ENCODE results near the gene GPR101.

The GPR101 gene

DNA sequence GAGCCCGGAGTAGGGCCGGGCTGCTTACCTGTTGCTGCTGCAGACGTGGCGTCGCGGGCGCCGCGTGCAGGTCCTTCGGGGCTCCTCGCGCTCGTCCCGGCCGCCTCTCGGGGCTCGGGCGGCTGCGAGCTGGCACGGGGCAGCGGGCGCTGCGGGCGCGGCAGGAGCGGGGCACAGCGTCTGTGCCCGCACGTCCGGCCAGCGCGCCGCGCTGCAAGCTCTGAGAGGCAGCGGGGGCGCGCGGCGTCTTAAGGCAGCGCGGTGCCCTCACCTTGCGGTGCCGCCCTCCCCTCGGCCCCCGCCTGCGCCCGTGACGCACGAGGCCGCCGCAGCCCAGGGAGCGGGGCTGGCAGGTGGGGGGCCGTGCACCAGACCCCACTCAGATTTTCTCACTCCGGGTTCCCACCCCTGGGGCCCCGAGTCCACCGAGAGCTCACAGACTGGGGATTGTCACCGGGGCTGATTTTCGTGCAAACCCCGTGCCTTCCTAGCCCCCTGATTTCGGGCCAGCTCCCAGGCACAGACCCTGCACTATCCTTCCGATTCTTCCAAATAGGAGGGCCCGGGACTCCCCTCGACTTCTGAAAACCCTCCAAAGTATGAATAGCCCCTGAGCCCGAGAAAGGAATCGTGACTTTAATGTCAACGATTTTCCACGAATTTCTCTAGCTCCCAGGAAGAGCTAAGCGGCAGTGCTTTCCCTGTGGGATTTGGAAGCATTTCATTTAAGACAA is at the start of gene GPR101:
TSS of gene GPR101 (minus strand) at position 222 of the 734 bp plus-strand sequence. CDS start 2,321 bp downstream, outside the sequence.
- H3K4me3 ChIP-seq (ENCODE audit: severe bottlenecking), result no peak within 1 kb of the TSS
- TF ChIP-seq, protein P1, sequence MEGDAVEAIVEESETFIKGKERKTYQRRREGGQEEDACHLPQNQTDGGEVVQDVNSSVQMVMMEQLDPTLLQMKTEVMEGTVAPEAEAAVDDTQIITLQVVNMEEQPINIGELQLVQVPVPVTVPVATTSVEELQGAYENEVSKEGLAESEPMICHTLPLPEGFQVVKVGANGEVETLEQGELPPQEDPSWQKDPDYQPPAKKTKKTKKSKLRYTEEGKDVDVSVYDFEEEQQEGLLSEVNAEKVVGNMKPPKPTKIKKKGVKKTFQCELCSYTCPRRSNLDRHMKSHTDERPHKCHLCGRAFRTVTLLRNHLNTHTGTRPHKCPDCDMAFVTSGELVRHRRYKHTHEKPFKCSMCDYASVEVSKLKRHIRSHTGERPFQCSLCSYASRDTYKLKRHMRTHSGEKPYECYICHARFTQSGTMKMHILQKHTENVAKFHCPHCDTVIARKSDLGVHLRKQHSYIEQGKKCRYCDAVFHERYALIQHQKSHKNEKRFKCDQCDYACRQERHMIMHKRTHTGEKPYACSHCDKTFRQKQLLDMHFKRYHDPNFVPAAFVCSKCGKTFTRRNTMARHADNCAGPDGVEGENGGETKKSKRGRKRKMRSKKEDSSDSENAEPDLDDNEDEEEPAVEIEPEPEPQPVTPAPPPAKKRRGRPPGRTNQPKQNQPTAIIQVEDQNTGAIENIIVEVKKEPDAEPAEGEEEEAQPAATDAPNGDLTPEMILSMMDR (IDR thresholded peaks at IDR 0.05; ENCODE audit: poor library complexity, severe bottlenecking), result no peak
- ATAC-seq (ENCODE audit: low read depth), result no peak
- peaks cover 41% of the 10 kb centered on the region for H3K27me3 ChIP-seq (ENCODE audit: insufficient read depth, poor library complexity, severe bottlenecking)
- H3K27ac ChIP-seq (ENCODE audit: poor library complexity, severe bottlenecking), result no peak within 1 kb of the TSS
- no peaks in the 10 kb centered on the region for H3K9me3 ChIP-seq (ENCODE audit: severe bottlenecking)
- no peak for DNase-seq (ENCODE audit: low spot score)
- no peaks in the 10 kb centered on the region for H3K4me1 ChIP-seq (ENCODE audit: insufficient read depth, poor library complexity, severe bottlenecking)
- H3K36me3 ChIP-seq (ENCODE audit: low read depth), result no peaks in the 10 kb centered on the region

GRCh38 chrX:137081239-137081638 is 47.4 kb upstream of the GPR101 start:
- DNase-seq (ENCODE audit: low spot score), result no peak
- ATAC-seq (ENCODE audit: low read depth), result no peak
- Histone ChIP-seq H3K27me3 (ENCODE audit: insufficient read depth, poor library complexity, severe bottlenecking) (no peaks in the 10 kb centered on the region), H3K9me3 (ENCODE audit: severe bottlenecking) (no peaks in the 10 kb centered on the region), H3K4me3 (ENCODE audit: severe bottlenecking) (no peak overlapping the region), H3K36me3 (ENCODE audit: low read depth) (no peaks in the 10 kb centered on the region), H3K27ac (ENCODE audit: poor library complexity, severe bottlenecking) (no peak overlapping the region), H3K4me1 (ENCODE audit: insufficient read depth, poor library complexity, severe bottlenecking) (no peaks in the 10 kb centered on the region)
- TF ChIP-seq, protein P1 (IDR thresholded peaks at IDR 0.05; ENCODE audit: poor library complexity, severe bottlenecking), result no peak

DNA sequence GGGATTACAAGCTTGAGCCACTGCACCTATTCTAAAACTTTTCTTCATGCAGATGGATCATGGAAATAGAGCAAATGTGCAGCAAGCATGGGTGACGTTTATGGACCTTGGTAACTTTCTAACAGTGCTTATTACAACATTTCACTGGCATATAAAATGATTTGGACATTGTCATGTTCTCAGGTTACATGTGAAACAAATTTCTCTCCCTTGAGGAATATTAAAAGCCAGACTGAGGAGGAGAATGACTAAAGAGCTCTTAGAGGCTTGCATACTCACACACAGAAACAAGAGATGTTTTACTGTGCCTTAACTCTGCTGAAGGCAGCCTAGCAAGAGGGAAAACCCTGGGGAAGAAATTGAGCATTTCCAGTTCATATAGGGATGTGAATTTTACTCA is 38.6 kb upstream of the GPR101 start:
- H3K27me3 ChIP-seq (ENCODE audit: insufficient read depth, poor library complexity, severe bottlenecking), result no peaks in the 10 kb centered on the region
- no peaks in the 10 kb centered on the region for H3K36me3 ChIP-seq (ENCODE audit: low read depth)
- ATAC-seq (ENCODE audit: low read depth), result no peak
- H3K4me3 ChIP-seq (ENCODE audit: severe bottlenecking), result no peak overlapping the region
- H3K9me3 ChIP-seq (ENCODE audit: severe bottlenecking), result no peaks in the 10 kb centered on the region
- TF ChIP-seq, protein P1 (IDR thresholded peaks at IDR 0.05; ENCODE audit: poor library complexity, severe bottlenecking), result no peak
- DNase-seq (ENCODE audit: low spot score), result no peak
- no peak overlapping the region for H3K27ac ChIP-seq (ENCODE audit: poor library complexity, severe bottlenecking)
- no peaks in the 10 kb centered on the region for H3K4me1 ChIP-seq (ENCODE audit: insufficient read depth, poor library complexity, severe bottlenecking)

DNA sequence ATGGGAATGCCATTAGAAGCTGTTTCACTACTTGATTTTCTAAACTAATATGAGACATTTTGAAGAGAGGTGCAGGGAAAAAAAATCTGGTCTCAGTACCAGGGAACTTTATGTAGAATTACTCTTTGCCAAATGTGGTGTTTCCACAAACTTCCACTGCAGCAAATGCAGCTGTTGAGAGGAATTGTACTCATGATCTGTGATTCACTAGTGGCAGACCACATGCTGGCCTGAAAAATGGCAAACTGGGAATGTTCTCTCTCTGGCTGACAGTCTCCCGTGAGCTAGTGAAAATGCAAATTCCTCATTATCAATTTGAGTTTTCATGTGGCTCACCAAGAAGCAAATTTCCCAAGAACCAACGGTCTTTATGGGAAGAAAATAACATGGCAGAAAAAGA is 37.8 kb upstream of the GPR101 start:
- H3K9me3 ChIP-seq (ENCODE audit: severe bottlenecking), result no peaks in the 10 kb centered on the region
- no peaks in the 10 kb centered on the region for H3K36me3 ChIP-seq (ENCODE audit: low read depth)
- no peak overlapping the region for H3K4me3 ChIP-seq (ENCODE audit: severe bottlenecking)
- TF ChIP-seq, protein P1 (IDR thresholded peaks at IDR 0.05; ENCODE audit: poor library complexity, severe bottlenecking), result no peak
- DNase-seq (ENCODE audit: low spot score) (no peak), ATAC-seq (ENCODE audit: low read depth) (no peak)
- no peaks in the 10 kb centered on the region for H3K4me1 ChIP-seq (ENCODE audit: insufficient read depth, poor library complexity, severe bottlenecking)
- H3K27me3 ChIP-seq (ENCODE audit: insufficient read depth, poor library complexity, severe bottlenecking), result no peaks in the 10 kb centered on the region
- no peak overlapping the region for H3K27ac ChIP-seq (ENCODE audit: poor library complexity, severe bottlenecking)

GRCh38 chrX:137067147-137067546 is 33.4 kb upstream of the GPR101 start:
- Histone ChIP-seq H3K36me3 (ENCODE audit: low read depth) (no peaks in the 10 kb centered on the region), H3K9me3 (ENCODE audit: severe bottlenecking) (no peaks in the 10 kb centered on the region), H3K4me3 (ENCODE audit: severe bottlenecking) (no peak overlapping the region), H3K27me3 (ENCODE audit: insufficient read depth, poor library complexity, severe bottlenecking) (no peaks in the 10 kb centered on the region), H3K27ac (ENCODE audit: poor library complexity, severe bottlenecking) (no peak overlapping the region), H3K4me1 (ENCODE audit: insufficient read depth, poor library complexity, severe bottlenecking) (no peaks in the 10 kb centered on the region)
- TF ChIP-seq, protein P1 (IDR thresholded peaks at IDR 0.05; ENCODE audit: poor library complexity, severe bottlenecking), result no peak
- ATAC-seq (ENCODE audit: low read depth) (no peak), DNase-seq (ENCODE audit: low spot score) (no peak)
